ENCODE results near the gene PGBD1. TPM values are rescaled to one million over a fixed set of nuclear protein-coding genes. Genes with fewer than 3 reads are reported as not detected.

The PGBD1 gene
- total and polyA plus RNA-seq, 10 donors, result 1.6 to 7.8 (median 3.4) TPM

GRCh38 chr6:28282926-28283325 is 1.6 kb downstream of the PGBD1 start:
- TF ChIP-seq CTCF (IDR thresholded peaks at IDR 0.05 in 8 of 11, conservative IDR thresholded peaks at IDR 0.05 in 3 of 11) (no peak), POLR2AphosphoS5 (IDR thresholded peaks at IDR 0.05) (no peak), POLR2A (IDR thresholded peaks at IDR 0.05) (no peak)
- peaks cover 0 to 25% (median 17%) of the 10 kb centered on the region in 6 donors for H3K4me1 ChIP-seq
- H3K9me3 ChIP-seq, result peaks cover 0 to 6% (median 0%) of the 10 kb centered on the region in 8 donors
- no peak for DNase-seq
- H3K36me3 ChIP-seq, result peaks cover 0 to 44% (median 16%) of the 10 kb centered on the region in 6 donors
- H3K27me3 ChIP-seq (replicated peaks in 1 of 7), result peaks cover 0 to 19% (median 0%) of the 10 kb centered on the region in 7 donors
- 87 to 100% (median 95%) methylated on average over 2 of the region's 2 CpGs for WGBS, 5 donors
- H3K4me3 ChIP-seq, result no peak overlapping the region
- intact Hi-C loops (cut with DNase I; ENCODE audit: low total_unique reads), result no loop called here
- H3K27ac ChIP-seq, result no peak overlapping the region

DNA sequence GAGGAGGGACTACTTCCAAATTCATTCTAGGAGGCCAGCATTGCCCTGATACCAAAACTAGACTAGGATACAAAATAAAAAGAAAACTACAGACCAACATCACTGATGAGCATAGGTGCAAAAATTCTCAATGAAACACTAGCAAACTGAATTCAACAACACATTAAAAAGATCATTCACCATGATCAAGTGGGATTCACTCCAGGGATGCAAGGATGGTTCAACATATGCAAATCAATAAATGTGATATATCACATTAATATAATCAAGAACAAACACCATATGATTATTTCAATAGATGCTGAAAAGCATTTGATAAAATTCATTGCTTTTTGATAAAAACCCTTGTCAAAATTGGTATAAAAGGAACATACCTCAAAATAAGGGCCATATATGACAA is 10.2 kb downstream of the PGBD1 start:
- DNase-seq, result no peak
- H3K36me3 ChIP-seq, result peaks cover 0 to 33% (median 11%) of the 10 kb centered on the region in 6 donors
- H3K4me1 ChIP-seq, result no peaks in the 10 kb centered on the region
- H3K9me3 ChIP-seq, result no peaks in the 10 kb centered on the region
- H3K27me3 ChIP-seq (replicated peaks in 1 of 7), result no peaks in the 10 kb centered on the region
- no peak overlapping the region for H3K27ac ChIP-seq
- intact Hi-C loops (cut with DNase I; ENCODE audit: low total_unique reads), result no loop called here
- no peak for TF ChIP-seq CTCF (IDR thresholded peaks at IDR 0.05 in 8 of 11, conservative IDR thresholded peaks at IDR 0.05 in 3 of 11)
- TF ChIP-seq POLR2A (IDR thresholded peaks at IDR 0.05), result no peak
- TF ChIP-seq POLR2AphosphoS5 (IDR thresholded peaks at IDR 0.05), result no peak
- H3K4me3 ChIP-seq, result no peak overlapping the region

DNA sequence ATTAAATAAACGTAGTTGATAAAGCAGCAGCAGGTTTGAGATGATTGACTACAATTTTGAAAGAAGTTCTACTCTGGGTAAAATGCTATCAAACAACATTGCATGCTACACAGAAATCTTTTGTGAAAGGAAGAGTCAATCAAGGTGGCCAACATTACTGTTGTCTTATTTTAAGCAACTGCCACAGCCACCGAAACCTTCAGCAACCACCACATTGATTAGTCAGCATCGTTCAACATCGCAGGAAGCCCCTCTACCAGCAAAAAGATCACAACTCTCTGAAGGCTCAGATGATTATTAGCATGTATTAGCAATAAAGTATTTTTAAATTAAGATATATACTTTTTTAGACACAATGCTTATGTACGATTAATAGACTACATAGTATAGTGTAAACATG is 14.0 kb downstream of the PGBD1 start:
- Histone ChIP-seq H3K36me3 (peaks cover 0 to 19% (median 0%) of the 10 kb centered on the region in 6 donors), H3K27ac (no peak overlapping the region), H3K27me3 (replicated peaks in 1 of 7) (no peaks in the 10 kb centered on the region), H3K4me1 (no peaks in the 10 kb centered on the region), H3K4me3 (no peak overlapping the region), H3K9me3 (no peaks in the 10 kb centered on the region)
- intact Hi-C loops (cut with DNase I; ENCODE audit: low total_unique reads), result no loop called here
- 89 to 96% (median 94%) methylated on average over 5 of the region's 5 CpGs for WGBS, 5 donors
- TF ChIP-seq POLR2A (IDR thresholded peaks at IDR 0.05), result no peak
- no peak for TF ChIP-seq POLR2AphosphoS5 (IDR thresholded peaks at IDR 0.05)
- no peak for TF ChIP-seq CTCF (IDR thresholded peaks at IDR 0.05 in 8 of 11, conservative IDR thresholded peaks at IDR 0.05 in 3 of 11)
- no peak for DNase-seq

DNA sequence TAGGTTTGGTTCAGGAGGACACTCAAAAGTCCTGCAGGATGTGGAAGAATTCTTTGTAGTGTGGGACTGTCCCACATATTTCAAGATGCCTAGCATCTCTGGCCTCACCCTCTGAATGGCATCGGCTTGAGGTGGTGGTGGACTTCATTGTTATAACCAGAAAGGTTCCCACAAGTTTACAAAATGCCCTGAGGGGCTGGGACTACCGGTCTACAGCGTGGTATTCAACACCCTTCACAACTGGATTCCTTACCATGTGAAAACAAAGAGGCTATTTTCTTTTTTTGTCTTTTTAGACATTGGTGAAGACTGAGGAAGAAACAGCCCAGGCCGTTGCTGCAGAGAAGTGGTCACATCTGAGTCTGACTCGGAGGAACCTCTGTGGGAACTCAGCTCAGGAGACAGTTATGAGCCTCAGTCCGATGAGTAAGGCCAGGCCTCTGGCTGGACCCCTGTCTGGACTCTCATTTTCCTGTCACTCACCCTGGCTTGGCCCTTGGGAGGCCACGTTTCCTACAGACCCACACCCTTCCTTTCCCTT is 15.2 kb downstream of the PGBD1 start:
- Histone ChIP-seq H3K27me3 (replicated peaks in 1 of 7) (no peaks in the 10 kb centered on the region), H3K27ac (no peak overlapping the region), H3K36me3 (peaks cover 0 to 32% (median 3%) of the 10 kb centered on the region in 6 donors), H3K4me3 (no peak overlapping the region), H3K4me1 (no peaks in the 10 kb centered on the region), H3K9me3 (no peaks in the 10 kb centered on the region)
- no peak for DNase-seq
- TF ChIP-seq POLR2A (IDR thresholded peaks at IDR 0.05) (no peak), CTCF (IDR thresholded peaks at IDR 0.05 in 8 of 11, conservative IDR thresholded peaks at IDR 0.05 in 3 of 11) (no peak), POLR2AphosphoS5 (IDR thresholded peaks at IDR 0.05) (no peak)
- WGBS, 5 donors, result 84 to 93% (median 89%) methylated on average over 7 of the region's 7 CpGs
- intact Hi-C loops (cut with DNase I; ENCODE audit: low total_unique reads), result no loop called here
